SKM-1 treated with dmso at 0.1 percent for 144 hours (cell line): ENCODE data around the gene GADL1.

ENCODE experiments used
- DNase-seq: peaks from one replicate; lab custom pipeline; 2025; ENCODE audit not compliant: unreplicated experiment; lab: John Stamatoyannopoulos, UW

GADL1 gene

GRCh38 chr3:30811151-30811795, 83.2 kb downstream of the GADL1 start:
- no peak for DNase-seq

- DNase-seq, result no peak
Measured at GRCh38 chr3:30810625-30811024, 83.8 kb downstream of the GADL1 start.

GRCh38 chr3:30805695-30806094, 88.8 kb downstream of the GADL1 start:
- DNase-seq, result no peak

GRCh38 chr3:30804984-30805383, 89.5 kb downstream of the GADL1 start:
- peak; percentile 24 for DNase-seq

GRCh38 chr3:30795176-30795575, 99.3 kb downstream of the GADL1 start:
- no peak for DNase-seq

GRCh38 chr3:30793740-30794139, 100.7 kb downstream of the GADL1 start:
- no peak for DNase-seq

GRCh38 chr3:30790150-30790549, 104.3 kb downstream of the GADL1 start:
- DNase-seq, result no peak

- no peak for DNase-seq
Measured at GRCh38 chr3:30786365-30786764, 108.1 kb downstream of the GADL1 start.

- DNase-seq, result no peak
Measured at GRCh38 chr3:30779686-30780287, 114.7 kb downstream of the GADL1 start.

- no peak for DNase-seq
Measured at GRCh38 chr3:30778933-30779332, 115.5 kb downstream of the GADL1 start.

- DNase-seq, result no peak
Measured at GRCh38 chr3:30777426-30778113, 116.9 kb downstream of the GADL1 start.

- DNase-seq, result no peak
Measured at GRCh38 chr3:30776186-30776815, 118.2 kb downstream of the GADL1 start.

GRCh38 chr3:30775040-30775439, 119.4 kb downstream of the GADL1 start:
- DNase-seq, result no peak

GRCh38 chr3:30774062-30774461, 120.4 kb downstream of the GADL1 start:
- no peak for DNase-seq

- no peak for DNase-seq
Measured at GRCh38 chr3:30770387-30770786, 124.1 kb downstream of the GADL1 start.

GRCh38 chr3:30768703-30769550, 125.5 kb downstream of the GADL1 start:
- DNase-seq, result peak; percentile 42

- DNase-seq, result no peak
Measured at GRCh38 chr3:30768046-30768445, 126.4 kb downstream of the GADL1 start.

GRCh38 chr3:30766522-30766921, 127.9 kb downstream of the GADL1 start:
- no peak for DNase-seq

- DNase-seq, result peak; percentile 66
Measured at GRCh38 chr3:30764891-30765290, 129.6 kb downstream of the GADL1 start.

GRCh38 chr3:30764281-30764680, 130.2 kb downstream of the GADL1 start:
- no peak for DNase-seq

GRCh38 chr3:30761374-30761773, 133.1 kb downstream of the GADL1 start:
- no peak for DNase-seq
